Activated CD4-positive, alpha-beta T cell treated with anti-CD3 and anti-CD28 coated beads for 24 hours (primary cell): ENCODE results near the gene LAT.
"Not testable (repeated sequence)": the region's sequence is repeated elsewhere in the genome, so short reads cannot be mapped to it uniquely, and the experiment has no call there.

ENCODE experiments used
- DNase-seq, 2 donors: peaks; one replicate each; pipeline ENCODE4 v3.0.0-alpha.2; 2020; ENCODE audit warnings: low read depth in 2 of 2

LAT gene

GRCh38 chr16:28977703-28978662 lies 6.9 kb upstream of the LAT start:
- DNase-seq, result no peak

GRCh38 chr16:28980330-28980729 lies 4.5 kb upstream of the LAT start:
- DNase-seq, result not testable (repeated sequence)

DNA sequence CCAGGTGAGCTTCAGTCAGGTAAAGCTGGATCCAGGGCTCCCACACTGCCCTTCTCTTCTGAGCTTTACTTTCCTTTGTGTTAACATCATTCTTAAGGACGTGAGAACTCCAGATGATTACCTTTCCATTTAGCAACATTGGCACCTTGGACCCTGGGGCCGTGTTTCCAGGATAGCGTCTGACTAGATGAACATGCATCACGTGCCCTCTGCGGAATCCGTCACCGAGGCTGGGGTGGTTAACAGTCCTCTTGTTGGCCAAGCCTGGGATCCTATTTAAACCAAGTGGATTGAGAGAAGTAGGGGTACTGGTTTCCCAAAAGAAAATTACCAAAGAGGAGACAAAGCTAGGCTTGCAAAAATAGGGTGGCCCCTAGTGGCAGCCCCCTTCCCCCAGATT lies 3.9 kb upstream of the LAT start:
- no peak for DNase-seq

- peak in 1 of 2 donors; percentile 63 for DNase-seq
These were observed 3.3 kb upstream of the LAT start for GRCh38 chr16:28981517-28981916.

DNA sequence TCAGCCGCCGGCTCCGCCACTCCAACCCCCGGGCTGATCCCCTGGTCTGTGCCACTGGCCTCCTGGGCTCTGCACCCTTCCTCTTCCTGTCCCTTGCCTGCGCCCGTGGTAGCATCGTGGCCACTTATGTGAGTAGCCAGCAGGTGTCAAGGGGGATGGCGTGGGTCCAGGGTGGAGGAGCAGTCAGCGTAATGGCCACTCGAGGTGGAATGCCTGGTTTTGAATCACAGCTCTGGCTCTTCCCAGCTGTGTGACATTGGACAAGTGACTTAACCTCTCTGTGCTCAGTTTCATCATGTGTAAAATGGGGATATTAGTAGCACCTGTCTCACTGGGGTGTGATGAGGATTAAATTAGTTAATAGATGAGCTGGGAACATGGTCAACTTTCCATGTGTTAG lies 2.4 kb upstream of the LAT start:
- no peak for DNase-seq

DNA sequence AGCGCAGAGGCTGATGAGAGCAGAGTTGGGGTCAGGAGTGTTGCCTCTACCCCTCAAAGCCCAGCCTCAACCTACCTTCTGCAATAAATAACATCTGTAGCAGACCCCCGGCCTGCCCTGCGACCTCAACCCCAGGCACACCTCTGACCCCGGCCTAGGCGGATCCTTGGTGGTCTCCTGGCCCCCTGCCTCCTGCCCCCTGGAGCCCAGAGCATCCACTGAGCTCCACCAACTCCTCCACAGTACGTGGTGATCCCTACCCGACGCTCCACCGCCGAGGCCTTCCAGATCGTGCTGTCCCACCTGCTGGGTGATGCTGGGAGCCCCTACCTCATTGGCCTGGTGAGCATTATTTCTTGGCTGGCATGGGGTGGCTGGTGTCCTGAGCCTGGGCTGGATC lies 1.9 kb upstream of the LAT start:
- no peak for DNase-seq

DNA sequence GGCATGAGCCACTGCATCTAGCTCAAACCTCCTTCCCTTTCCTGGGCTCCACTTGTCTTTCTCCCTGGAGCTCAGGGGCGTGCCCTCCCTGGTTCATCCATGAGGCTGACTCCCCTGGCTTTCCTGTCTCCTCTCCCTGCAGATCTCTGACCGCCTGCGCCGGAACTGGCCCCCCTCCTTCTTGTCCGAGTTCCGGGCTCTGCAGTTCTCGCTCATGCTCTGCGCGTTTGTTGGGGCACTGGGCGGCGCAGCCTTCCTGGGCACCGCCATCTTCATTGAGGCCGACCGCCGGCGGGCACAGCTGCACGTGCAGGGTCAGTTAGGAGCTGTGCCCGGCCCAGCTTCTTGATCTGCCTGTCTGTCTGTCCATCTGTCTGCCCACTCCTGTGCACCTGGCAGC lies 1.2 kb upstream of the LAT start:
- no peak for DNase-seq

GRCh38 chr16:28984091-28984490 lies 761 bp upstream of the LAT start:
- no peak for DNase-seq

DNA sequence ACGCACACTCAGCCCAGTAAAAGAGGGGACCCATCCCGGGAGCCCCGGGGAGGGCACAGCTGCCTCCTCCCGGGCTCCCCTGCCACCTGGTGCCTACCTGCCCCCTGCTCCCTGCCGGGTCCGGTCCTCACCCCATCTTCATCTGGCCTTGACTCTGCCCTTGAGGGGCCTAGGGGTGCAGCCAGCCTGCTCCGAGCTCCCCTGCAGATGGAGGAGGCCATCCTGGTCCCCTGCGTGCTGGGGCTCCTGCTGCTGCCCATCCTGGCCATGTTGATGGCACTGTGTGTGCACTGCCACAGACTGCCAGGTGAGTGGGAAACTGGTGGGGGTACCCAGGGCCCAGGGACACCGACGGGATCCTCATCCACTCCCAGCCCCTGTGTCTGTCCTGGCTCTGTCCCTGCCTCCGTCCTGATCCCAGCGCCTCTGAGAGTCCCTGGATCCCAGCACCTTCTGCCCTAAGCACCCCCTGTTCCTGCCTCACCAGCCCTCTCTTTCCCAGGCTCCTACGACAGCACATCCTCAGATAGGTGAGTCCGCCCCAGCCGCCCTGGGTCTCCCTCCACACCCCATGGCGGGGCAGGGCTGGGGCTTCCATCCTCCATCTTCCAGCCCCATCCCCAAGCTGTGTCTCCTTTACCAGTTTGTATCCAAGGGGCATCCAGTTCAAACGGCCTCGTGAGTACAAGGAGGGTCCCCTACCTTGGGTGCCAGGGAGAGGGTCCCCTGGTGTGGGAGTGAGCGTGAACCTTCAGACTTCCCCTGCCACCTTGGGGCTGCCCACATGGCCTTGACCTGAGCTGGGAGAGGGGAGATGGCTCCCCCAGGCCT lies 574 bp downstream of the LAT start:
- no peak for DNase-seq

DNA sequence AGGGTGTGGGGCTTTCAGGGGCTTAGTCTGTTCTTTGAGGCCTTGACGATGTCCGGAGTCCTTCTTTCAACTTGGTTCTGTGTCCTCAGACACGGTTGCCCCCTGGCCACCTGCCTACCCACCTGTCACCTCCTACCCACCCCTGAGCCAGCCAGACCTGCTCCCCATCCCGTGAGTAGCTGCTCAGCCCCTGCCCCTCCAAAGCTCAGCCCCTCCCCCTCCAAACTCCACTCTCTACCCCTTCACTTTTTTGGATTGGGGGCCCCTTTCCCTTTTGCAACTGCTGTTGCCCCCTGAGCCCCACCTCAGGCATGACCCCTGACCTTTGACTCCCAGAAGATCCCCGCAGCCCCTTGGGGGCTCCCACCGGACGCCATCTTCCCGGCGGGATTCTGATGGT lies 1.2 kb downstream of the LAT start:
- no peak for DNase-seq

DNA sequence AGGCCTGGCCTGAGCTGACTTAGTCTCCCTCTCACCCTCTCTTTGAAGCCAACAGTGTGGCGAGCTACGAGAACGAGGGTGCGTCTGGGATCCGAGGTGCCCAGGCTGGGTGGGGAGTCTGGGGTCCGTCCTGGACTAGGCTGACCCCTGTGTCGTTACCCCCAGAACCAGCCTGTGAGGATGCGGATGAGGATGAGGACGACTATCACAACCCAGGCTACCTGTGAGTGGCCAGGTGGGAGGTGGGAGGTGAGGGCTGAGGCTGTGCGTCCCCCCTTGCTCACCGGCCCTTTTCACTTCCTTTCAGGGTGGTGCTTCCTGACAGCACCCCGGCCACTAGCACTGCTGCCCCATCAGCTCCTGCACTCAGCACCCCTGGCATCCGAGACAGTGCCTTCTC lies 1.6 kb downstream of the LAT start:
- DNase-seq, result no peak

- DNase-seq, result no peak
These were observed 2.5 kb downstream of the LAT start for GRCh38 chr16:28987170-28987853.

- no peak for DNase-seq
These were observed 4.5 kb downstream of the LAT start for GRCh38 chr16:28989363-28989762.

- peak; percentile 63 to 64 for DNase-seq
These were observed 5.7 kb downstream of the LAT start for GRCh38 chr16:28990375-28991040.

DNA sequence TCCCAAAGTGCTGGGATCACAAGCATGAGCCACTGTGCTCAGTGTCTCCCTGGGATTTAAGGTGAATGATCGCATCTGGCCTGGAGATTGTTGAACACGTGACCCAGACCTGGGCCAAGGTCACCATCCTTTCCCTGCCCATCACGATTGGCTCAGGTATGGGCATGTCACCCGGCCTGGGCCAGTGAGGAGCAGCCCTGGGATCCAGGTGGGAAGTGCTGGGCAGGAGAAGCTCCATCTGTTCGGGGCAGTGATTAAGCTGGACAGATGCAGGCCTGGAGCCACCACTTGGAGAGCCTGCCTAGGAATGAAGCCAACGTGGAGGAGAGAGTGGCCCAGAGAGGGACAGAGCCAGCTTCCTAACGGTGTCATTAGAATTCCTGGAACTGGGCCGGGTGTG lies 6.8 kb downstream of the LAT start:
- no peak for DNase-seq

DNA sequence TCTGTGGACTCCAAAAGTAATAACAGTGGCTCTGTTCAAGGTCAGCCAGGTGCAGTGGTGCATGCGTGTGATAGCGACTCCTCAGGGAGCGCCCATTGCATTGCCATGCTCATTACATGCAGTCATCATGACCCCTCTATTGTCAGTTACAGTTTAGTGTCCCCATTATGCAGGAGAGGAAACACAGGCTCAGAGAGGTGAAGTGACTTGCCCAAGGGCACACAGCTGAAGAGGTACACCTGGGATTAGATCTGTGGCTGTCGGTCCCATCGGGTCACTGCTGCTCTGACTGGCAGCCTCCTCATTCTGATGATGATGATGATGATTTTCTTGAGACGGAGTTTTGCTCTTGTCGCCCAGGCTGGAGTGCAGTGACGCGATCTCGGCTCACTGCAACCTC lies 7.6 kb downstream of the LAT start:
- DNase-seq, result no peak

GRCh38 chr16:28998837-28999236 lies 14.0 kb downstream of the LAT start:
- DNase-seq, result no peak

DNA sequence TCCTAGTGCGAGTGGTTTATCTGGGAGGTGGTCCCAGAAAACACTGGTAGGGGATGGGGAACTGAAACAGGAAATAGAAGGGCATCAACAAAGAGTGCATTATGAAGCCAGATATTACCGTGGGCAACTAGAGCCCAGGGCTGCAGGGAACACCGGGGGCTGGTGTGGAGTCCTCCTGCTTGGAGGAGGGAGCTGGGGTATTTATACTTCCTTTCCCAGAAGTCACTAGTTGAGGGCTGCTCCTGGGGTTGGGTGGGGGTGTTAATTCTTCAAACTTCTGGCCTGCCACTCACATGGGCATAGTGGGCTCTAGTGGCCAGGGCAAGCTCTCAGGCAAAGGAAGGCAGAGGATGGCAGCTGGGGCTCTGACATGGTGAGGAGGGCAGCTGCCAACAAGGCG lies 14.7 kb downstream of the LAT start:
- DNase-seq, result no peak

DNA sequence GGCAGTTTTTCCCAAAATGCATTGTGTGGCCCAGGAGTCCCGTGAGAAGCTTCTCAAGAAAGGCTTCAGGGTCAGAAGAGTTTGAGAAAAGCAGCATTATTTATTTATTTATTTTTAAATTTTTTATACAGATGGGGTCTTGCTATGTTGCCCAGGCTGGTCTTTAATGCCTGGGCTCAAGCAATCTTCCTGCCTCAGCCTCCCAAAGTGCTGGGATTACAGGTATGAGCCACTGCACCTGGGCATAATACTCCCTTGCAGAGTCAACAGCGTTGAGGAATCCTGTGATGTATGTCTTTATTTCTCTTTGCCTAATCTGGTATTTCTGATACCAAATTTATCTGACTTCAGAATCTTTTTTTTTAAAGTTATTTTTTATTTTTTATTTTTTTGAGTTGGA lies 15.2 kb downstream of the LAT start:
- no peak for DNase-seq

DNA sequence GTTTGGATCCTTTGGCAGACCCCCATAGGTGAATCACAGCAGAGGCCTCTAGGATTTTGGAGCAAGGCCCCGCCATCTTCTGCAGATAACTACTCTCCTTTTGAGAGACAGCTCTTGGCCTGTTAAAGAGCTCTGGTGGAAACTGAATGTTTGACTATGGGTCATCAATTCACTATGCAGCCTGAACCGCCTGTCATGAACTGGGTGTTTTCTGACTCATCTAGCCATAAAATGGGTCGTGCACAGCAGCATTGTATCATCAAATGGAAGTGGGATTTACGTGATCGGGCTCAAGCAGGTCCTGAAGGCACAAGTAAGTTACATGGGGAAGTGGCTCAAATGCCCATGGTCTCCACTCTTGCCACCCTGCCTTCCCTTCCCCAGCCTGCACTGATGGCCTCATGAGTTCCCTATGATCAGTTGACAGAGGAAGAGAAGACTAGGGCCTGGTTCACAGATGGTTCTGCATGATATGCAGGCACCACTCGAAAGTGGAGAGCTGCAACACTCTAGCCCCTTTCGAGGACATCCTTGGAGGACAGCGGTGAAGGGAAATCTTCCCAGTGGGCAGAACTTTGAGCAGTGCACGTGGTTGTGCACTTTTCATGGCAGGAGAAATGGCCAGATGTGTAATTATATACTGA lies 19.8 kb downstream of the LAT start:
- DNase-seq, result not testable (repeated sequence)
